Stimulated activated CD4-positive, alpha-beta T cell treated with anti-CD3 and anti-CD28 coated beads, Interleukin-12 subunit alpha, Interleukin-12 subunit beta, amount 100 ng/mL, for 4 hours (primary cell): Measurements from ENCODE around the gene OTUD1.

Source experiments
- DNase-seq: peaks from one replicate; pipeline ENCODE4 v3.0.0-alpha.2; 2020

The OTUD1 gene

GRCh38 chr10:23469596-23470237, 30.8 kb downstream of the OTUD1 start:
- no peak for DNase-seq

GRCh38 chr10:23472181-23472580, 33.3 kb downstream of the OTUD1 start:
- no peak for DNase-seq

GRCh38 chr10:23474081-23474480, 35.2 kb downstream of the OTUD1 start:
- DNase-seq = no peak

- no peak for DNase-seq
Measured at GRCh38 chr10:23474626-23475025, 35.8 kb downstream of the OTUD1 start.

- DNase-seq = no peak
Measured at GRCh38 chr10:23478570-23478969, 39.7 kb downstream of the OTUD1 start.

- DNase-seq = no peak
Measured at GRCh38 chr10:23479798-23480473, 41.1 kb downstream of the OTUD1 start.

- no peak for DNase-seq
Measured at GRCh38 chr10:23481363-23481961, 42.6 kb downstream of the OTUD1 start.

- no peak for DNase-seq
Measured at GRCh38 chr10:23490115-23490514, 51.2 kb downstream of the OTUD1 start.
